ENCODE data around the gene USP1.

USP1 gene

GRCh38 chr1:62493656-62494055, 56.8 kb downstream of the USP1 start:
- no peak for DNase-seq

- DNase-seq, result no peak
These were observed 57.3 kb downstream of the USP1 start for GRCh38 chr1:62494137-62494536.

GRCh38 chr1:62500210-62500609, 63.4 kb downstream of the USP1 start:
- DNase-seq, result no peak

All from NCI-H1105 treated with DMSO at 0.1 percent for 48 hours (cell line).